ENCODE results near the gene TNFRSF1A.

DNA sequence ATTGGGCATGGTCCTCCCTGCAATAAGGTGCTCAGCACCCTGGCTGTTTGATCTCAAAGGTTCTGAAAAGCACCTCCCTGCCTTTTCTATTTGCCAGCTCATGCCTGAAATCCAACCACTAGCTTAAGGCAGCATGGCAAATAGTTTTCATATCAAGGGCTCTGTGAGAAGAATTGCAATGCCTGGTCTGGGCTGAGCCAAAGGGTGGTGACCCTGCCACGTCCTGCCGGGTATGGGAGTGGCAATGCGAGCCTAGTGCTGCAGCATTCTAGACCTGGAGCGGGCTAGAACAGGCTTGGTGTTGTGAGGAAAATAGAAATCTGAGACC, 35.8 kb upstream of the TNFRSF1A start:
- TF ChIP-seq, protein P1, sequence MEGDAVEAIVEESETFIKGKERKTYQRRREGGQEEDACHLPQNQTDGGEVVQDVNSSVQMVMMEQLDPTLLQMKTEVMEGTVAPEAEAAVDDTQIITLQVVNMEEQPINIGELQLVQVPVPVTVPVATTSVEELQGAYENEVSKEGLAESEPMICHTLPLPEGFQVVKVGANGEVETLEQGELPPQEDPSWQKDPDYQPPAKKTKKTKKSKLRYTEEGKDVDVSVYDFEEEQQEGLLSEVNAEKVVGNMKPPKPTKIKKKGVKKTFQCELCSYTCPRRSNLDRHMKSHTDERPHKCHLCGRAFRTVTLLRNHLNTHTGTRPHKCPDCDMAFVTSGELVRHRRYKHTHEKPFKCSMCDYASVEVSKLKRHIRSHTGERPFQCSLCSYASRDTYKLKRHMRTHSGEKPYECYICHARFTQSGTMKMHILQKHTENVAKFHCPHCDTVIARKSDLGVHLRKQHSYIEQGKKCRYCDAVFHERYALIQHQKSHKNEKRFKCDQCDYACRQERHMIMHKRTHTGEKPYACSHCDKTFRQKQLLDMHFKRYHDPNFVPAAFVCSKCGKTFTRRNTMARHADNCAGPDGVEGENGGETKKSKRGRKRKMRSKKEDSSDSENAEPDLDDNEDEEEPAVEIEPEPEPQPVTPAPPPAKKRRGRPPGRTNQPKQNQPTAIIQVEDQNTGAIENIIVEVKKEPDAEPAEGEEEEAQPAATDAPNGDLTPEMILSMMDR (IDR thresholded peaks at IDR 0.05), result no peak
- no peak for TF ChIP-seq POLR2AphosphoS5 (IDR thresholded peaks at IDR 0.05)
